HG02981 (cell line): ENCODE results near the gene CENPU.
"Not testable (repeated sequence)": the region's sequence is repeated elsewhere in the genome, so short reads cannot be mapped to it uniquely, and the experiment has no call there.

Source experiments
- ATAC-seq: cut with Tn5 transposase; IDR thresholded peaks from one replicate; pipeline ENCODE4 v1.9.1; 2021; ENCODE audit warnings: mild to moderate bottlenecking, moderate library complexity; ENCODE audit not compliant: unreplicated experiment

Gene CENPU

GRCh38 chr4:184752496-184753275 lies 18.8 kb upstream of the CENPU start:
- ATAC-seq: no peak

DNA sequence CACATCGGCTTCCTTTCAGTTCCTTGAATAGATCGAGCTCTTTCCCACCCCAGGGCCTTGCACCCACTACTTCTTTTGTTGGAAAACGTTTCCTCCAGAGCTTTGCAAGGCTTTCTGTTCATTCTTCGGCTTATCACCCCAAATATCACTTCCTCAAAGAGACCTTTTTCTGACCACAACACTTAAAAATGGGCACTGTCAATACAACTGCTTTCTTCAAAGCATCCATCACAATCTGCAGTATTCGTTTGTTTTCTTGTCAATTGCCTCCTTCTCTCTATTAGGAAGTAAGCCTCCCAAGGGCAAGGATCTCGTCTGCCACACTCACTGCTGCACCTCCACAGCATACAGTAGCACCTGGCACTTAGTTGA lies 17.7 kb upstream of the CENPU start:
- ATAC-seq: no peak

GRCh38 chr4:184750926-184751584 lies 17.2 kb upstream of the CENPU start:
- ATAC-seq: no peak

GRCh38 chr4:184748251-184748652 lies 14.4 kb upstream of the CENPU start:
- no peak for ATAC-seq

GRCh38 chr4:184747034-184747830 lies 13.3 kb upstream of the CENPU start:
- ATAC-seq: no peak

DNA sequence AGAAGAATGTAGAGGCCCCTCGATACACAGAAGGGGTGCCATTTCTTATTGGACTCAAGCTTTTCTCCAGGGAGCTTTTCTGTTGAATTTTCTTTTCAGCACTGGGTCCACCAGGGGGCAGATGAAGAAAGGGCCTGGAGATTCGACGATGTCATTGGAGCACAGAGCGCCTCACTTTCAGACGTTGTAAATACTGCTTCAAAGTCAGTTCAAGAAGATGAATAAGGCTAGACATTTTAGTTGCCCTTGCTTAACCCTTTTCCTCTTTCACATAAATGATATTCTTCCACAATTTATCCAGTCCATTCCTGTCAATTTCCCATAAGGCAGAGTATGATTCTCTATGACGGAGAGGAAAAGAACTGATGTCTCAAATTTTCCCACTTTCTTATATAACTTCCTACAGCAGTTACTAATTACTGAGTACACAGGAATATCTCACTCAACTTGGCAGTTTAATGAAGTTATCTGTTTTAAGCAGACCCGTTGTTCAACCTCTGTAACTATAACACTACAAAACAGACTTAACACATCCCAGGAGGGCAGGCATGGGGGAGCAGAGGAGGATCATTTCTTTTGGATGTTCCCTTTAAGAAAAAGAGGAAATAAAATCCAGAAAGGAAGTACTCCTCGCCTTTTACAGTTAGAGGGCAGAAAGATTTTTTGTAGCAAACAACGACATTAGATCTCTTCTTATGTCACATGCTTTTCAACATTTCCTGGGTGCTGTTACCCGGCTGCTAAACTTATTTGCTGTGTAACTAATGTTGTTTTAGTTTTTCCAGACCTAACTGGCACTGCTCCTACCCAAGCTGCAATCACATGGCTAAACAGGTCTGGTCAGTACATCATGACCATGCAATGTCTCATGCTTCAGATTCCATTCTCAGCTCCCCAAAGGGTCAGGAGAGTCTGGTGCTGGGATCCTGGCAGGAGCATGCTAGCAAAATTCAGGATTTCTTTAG lies 12.2 kb upstream of the CENPU start:
- peak; percentile 78 for ATAC-seq

GRCh38 chr4:184744236-184744635 lies 10.3 kb upstream of the CENPU start:
- no peak for ATAC-seq

DNA sequence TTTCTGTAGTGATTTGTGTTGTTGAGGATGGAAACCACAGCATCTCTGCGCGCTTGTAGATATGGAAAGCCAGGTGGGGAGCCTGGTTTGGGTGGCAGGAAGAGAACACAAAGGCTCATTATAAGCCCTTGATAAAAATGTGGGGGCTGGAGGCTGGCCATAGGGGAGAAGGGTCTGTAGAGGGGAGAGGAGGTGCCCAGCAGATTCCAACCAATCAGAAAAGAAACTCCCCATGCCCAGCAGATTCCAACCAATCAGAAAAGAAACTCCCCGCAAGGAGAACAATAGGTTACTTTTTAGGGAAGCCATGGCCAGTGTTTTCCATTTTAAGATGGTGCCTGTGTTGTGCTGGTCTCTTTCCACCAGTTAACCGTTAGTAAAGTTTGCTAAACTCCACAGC lies 9.8 kb upstream of the CENPU start:
- ATAC-seq: no peak

- not testable (repeated sequence) for ATAC-seq
Measured at GRCh38 chr4:184741651-184742050, 7.8 kb upstream of the CENPU start.

DNA sequence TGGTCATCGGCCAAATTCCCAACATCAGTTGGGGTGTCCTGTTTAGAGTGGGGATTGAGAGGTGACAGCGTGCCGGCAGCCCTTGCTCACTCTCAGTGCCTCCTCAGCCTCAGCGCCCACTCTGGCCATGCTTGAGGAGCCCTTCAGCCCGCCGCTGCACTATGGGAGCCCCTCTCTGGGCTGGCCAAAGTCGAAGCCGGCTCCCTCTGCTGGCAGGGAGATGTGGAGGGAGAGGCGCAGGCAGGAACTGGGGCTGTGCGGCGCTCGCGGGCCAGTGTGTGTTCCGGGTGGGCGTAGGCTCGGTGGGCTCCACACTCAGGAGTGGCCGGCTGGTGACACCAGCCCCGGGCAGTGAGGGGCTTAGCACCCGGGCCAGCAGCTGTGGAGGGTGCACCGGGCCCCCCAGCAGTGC lies 7.1 kb upstream of the CENPU start:
- no peak for ATAC-seq

- ATAC-seq: not testable (repeated sequence)
Measured at GRCh38 chr4:184739575-184739974, 5.7 kb upstream of the CENPU start.

DNA sequence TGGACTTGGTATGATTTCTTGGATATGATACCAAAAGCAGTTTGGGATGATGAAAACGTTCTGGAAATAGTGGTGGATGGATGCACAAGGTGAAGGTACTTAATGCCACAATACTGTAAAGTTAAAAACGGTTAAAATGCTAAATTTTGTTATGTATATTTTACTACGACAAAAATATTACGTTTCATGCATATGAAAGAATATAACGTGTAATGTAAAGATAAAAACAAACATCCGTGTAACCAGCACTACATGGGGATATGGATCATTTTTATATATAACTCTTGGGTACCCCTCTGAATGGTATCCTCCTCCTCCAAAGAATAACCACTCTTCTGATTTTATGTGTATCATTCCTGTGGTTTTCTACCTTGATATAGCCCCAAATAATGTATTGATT lies 862 bp upstream of the CENPU start:
- ATAC-seq: no peak

DNA sequence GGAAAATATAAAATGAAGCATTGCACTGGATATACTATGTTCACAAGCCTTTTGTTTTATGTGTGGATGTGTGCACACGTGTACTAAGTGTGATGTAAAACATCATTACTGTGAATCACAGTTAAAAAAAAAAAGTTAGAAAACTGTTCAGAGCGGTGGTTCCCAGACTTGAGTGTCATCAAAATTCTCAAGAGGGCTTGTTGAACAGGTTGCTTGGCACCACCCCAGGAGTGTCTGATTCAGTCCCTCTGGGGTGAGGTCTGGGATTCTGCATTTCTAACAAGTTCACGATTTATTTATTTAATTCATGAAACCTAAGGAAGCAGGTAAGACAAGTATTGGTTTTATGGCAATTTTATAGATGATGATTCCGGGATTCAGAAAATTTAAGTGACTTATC lies 1.8 kb downstream of the CENPU start:
- ATAC-seq: no peak

GRCh38 chr4:184731056-184731455 lies 2.8 kb downstream of the CENPU start:
- ATAC-seq: no peak

DNA sequence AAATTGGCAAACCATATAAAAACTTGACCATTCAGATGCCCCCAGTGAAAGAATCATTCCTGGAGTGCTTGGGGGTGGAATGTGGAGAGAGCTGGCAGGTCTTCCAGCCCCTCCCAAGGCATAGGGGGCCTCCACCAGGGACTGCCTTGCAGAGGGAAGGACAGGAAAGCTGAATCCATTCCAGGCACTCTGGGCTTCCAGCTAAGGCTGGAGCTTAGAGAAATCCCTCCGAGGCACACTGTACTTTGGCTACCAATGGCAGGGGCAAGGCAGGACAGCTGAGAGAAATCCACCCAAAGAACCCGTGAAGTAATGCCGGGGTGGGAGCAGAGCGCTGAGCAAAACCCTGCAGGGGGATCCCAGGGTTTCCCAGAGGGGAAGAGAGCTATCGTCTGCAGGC lies 4.0 kb downstream of the CENPU start:
- ATAC-seq: no peak

GRCh38 chr4:184728858-184729257 lies 5.0 kb downstream of the CENPU start:
- ATAC-seq: no peak

DNA sequence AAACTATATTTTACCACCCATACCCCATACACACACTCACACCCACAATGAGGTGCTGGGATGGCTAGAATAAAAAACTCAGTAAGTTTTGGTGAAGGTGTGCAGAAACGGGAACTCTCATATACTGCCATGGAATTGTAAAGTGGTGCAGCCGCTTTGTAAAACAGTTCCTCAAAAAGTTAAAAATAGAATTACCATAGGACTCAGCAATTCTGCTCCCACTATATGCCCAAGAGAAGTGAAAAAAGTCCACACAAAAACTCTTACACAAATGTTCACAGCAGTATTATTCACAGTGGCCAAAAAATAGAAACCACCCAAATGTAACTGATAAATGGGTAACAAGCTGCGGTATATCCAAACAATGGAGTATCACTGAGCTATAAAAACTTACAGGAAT lies 6.5 kb downstream of the CENPU start:
- no peak for ATAC-seq

DNA sequence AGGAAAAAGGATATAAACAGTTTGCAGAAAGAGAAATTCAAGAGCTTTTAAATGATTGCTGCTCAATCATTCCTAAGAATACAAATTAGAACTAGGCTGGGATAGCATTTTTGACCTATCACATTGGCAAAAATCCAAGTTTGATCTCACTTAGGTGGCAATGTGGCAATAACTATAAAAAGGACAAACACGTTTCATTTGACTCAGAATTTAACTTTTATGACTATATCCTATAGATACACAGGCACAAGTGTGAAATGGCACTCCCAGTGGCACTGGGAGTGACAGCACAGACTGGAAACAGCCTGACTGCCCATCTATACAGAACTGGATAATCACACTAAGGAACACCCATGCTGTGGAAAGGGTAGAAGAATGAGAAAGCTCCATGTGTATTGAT lies 11.1 kb downstream of the CENPU start:
- no peak for ATAC-seq

GRCh38 chr4:184721254-184721653 lies 12.6 kb downstream of the CENPU start:
- ATAC-seq: no peak

- no peak for ATAC-seq
Measured at GRCh38 chr4:184719407-184719806, 14.5 kb downstream of the CENPU start.

GRCh38 chr4:184715526-184715925 lies 18.4 kb downstream of the CENPU start:
- ATAC-seq: no peak
